Measurements from ENCODE around the gene TCN2.

DNA sequence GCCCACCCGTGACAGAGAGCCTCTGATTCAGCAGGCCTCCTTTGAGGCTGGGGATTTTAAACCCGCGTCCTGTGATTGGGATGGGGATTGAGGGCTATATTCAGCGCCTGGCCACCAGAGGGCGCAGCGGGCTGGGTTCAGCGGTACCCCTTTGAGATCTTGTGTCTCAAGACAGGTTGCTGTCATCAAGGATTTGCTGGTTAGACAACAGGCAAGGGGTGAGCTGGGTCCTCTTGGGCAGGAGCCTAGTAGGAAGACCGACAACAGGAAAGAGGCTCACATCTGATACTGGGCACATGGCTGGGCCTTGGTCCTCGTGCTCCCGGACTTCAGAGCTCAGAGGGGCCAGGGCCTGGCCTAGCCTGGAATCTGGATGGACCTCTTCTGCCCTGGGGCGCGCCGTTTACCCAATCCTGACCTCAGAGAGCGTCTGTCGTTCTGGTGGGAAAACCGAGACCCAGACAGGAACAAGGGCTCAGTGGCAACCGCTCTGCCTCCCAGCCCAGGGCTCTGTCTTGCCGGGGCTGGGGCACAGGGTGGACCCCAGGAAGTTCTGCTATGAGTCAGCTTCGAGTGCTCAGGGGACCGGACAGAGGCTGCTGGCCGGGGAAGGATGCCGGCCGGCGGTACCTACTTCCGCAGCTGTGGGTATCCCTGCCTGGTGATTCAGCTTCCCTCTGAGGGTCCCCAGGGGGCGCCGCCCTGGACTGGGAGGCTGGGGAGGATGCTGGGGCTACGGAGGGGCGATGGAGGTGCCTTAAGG, 27.7 kb downstream of the TCN2 start:
- TF ChIP-seq KLF1 (tag by site-specific recombination; IDR thresholded peaks at IDR 0.05) = no peak
- TF ChIP-seq, protein P1, sequence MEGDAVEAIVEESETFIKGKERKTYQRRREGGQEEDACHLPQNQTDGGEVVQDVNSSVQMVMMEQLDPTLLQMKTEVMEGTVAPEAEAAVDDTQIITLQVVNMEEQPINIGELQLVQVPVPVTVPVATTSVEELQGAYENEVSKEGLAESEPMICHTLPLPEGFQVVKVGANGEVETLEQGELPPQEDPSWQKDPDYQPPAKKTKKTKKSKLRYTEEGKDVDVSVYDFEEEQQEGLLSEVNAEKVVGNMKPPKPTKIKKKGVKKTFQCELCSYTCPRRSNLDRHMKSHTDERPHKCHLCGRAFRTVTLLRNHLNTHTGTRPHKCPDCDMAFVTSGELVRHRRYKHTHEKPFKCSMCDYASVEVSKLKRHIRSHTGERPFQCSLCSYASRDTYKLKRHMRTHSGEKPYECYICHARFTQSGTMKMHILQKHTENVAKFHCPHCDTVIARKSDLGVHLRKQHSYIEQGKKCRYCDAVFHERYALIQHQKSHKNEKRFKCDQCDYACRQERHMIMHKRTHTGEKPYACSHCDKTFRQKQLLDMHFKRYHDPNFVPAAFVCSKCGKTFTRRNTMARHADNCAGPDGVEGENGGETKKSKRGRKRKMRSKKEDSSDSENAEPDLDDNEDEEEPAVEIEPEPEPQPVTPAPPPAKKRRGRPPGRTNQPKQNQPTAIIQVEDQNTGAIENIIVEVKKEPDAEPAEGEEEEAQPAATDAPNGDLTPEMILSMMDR (tag by site-specific recombination; IDR thresholded peaks at IDR 0.05) = peak; percentile 76
- no peak for TF ChIP-seq ZFP3 (tag by site-specific recombination; IDR thresholded peaks at IDR 0.05; ENCODE audit: low read depth)
- TF ChIP-seq ZNF274 (IDR thresholded peaks at IDR 0.05; ENCODE audit: low read length) = no peak
- TF ChIP-seq ZNF274 (tag by site-specific recombination; IDR thresholded peaks at IDR 0.05; ENCODE audit: borderline replicate concordance) = no peak
- TF ChIP-seq ZNF23 (tag by site-specific recombination; IDR thresholded peaks at IDR 0.05; ENCODE audit: borderline replicate concordance) = no peak
- TF ChIP-seq ZNF518A (tag by site-specific recombination; conservative IDR thresholded peaks at IDR 0.05; ENCODE audit: low read depth) = no peak
- TF ChIP-seq ZNF184 (tag by site-specific recombination; IDR thresholded peaks at IDR 0.05) = peak; percentile 31; the same call in 1 of the 2 replicates
